GM23338 (cell line): ENCODE results near the gene NAALADL2. TPM values are rescaled to one million over a fixed set of nuclear protein-coding genes. Genes with fewer than 3 reads are reported as not detected.

ENCODE experiments used
- ATAC-seq: fragments of 200-7000 bp; cut with Tn5 transposase; 3 replicates; pipeline ENCODE4 v1.9.1; 2020
- DNase-seq: peaks from one replicate; pipeline ENCODE4 v3.0.0-alpha.2; 2015; ENCODE audit warnings: low spot score
- H2AFZ ChIP-seq: fragments of 200-600 bp; sonication (generic); 2 replicates; pipeline ENCODE4 v1.8.0; 2016; ENCODE audit warnings: antibody characterized with exemption, mild to moderate bottlenecking, moderate library complexity
- H3F3A ChIP-seq: fragments of 200-600 bp; sonication (generic); replicated peaks from 2 replicates; pipeline ENCODE4 v1.8.0; 2017; ENCODE audit warnings: antibody characterized with exemption, mixed run types, low read depth
- H3K27ac ChIP-seq: fragments of 200-600 bp; sonication (generic); 2 replicates; pipeline ENCODE4 v1.6.1; 2016; ENCODE audit warnings: low read depth
- H3K27me3 ChIP-seq: fragments of 200-600 bp; sonication (generic); 2 replicates; pipeline ENCODE4 v1.8.0; 2016; ENCODE audit warnings: mild to moderate bottlenecking, mixed run types, moderate library complexity; ENCODE audit not compliant: insufficient read depth
- H3K36me3 ChIP-seq: fragments of 200-600 bp; sonication (generic); 2 replicates; pipeline ENCODE4 v1.8.0; 2016; ENCODE audit warnings: mild to moderate bottlenecking; ENCODE audit not compliant: insufficient read depth
- H3K4me1 ChIP-seq: fragments of 200-600 bp; sonication (generic); 2 replicates; pipeline ENCODE4 v1.8.0; 2016; ENCODE audit warnings: mild to moderate bottlenecking, moderate library complexity; ENCODE audit not compliant: insufficient read depth
- H3K4me2 ChIP-seq: fragments of 200-600 bp; sonication (generic); 2 replicates; pipeline ENCODE4 v1.7.1; 2017; ENCODE audit warnings: mixed run types
- H3K4me3 ChIP-seq: fragments of 200-600 bp; sonication (generic); 2 replicates; pipeline ENCODE4 v1.6.1; 2016; ENCODE audit warnings: mixed run types
- H3K79me2 ChIP-seq: fragments of 200-600 bp; sonication (generic); replicated peaks from 2 replicates; pipeline ENCODE4 v1.8.0; 2017; ENCODE audit warnings: mild to moderate bottlenecking; ENCODE audit not compliant: insufficient read depth
- H3K9me2 ChIP-seq: fragments of 200-600 bp; sonication (generic); 2 replicates; pipeline ENCODE4 v1.8.0; 2017; ENCODE audit not compliant: insufficient read depth
- H4K20me1 ChIP-seq: fragments of 200-600 bp; sonication (generic); replicated peaks from 2 replicates; pipeline ENCODE4 v1.8.0; 2017; ENCODE audit warnings: mild to moderate bottlenecking; ENCODE audit not compliant: insufficient read depth
- H3K27ac Mint-ChIP-seq: 2 replicates; pipeline ENCODE4 v1.8.0; 2020; ENCODE audit warnings: inconsistent platforms, mild to moderate bottlenecking, moderate library complexity, mixed read lengths
- H3K27me3 Mint-ChIP-seq: 3 replicates; pipeline ENCODE4 v1.8.0; 2022; ENCODE audit warnings: low read depth, mild to moderate bottlenecking, moderate library complexity, mixed read lengths, inconsistent platforms; ENCODE audit not compliant: insufficient read depth, poor library complexity
- H3K36me3 Mint-ChIP-seq: 3 replicates; pipeline ENCODE4 v1.8.0; 2021; ENCODE audit warnings: low read depth, mild to moderate bottlenecking, inconsistent platforms, moderate library complexity, mixed read lengths
- H3K4me1 Mint-ChIP-seq: 3 replicates; pipeline ENCODE4 v1.8.0; 2020; ENCODE audit warnings: mild to moderate bottlenecking, inconsistent platforms, mixed read lengths
- H3K4me3 Mint-ChIP-seq: 3 replicates; pipeline ENCODE4 v1.8.0; 2021; ENCODE audit warnings: moderate library complexity, mild to moderate bottlenecking, inconsistent platforms, mixed read lengths
- H3K9me3 Mint-ChIP-seq: 3 replicates; pipeline ENCODE4 v1.8.0; 2020; ENCODE audit warnings: moderate library complexity, mild to moderate bottlenecking, inconsistent platforms, mixed read lengths
- POLR2AphosphoS5 ChIP-seq: IDR thresholded peaks from 2 replicates; pipeline ENCODE4 v1.6.1; 2016; ENCODE audit warnings: antibody characterized with exemption, low read depth
- ZNF114 ChIP-seq: fragments of 250-450 bp; sonication (Bioruptor Pico); IDR thresholded peaks from 2 replicates; pipeline ENCODE4 v1.5.0; 2020; ENCODE audit warnings: mild to moderate bottlenecking, moderate library complexity
- polyA plus RNA-seq: library from polyadenylated mRNA; unstranded; fragments of >200 nt; fragmentation: Nextera tagmentation; extraction: Ambion mirVana; gene quantifications from 2 replicates; pipeline ENCODE4 v1.2.1, GENCODE V29; 2016
- total RNA-seq: library from RNA; depleted of rRNA; stranded (reverse); fragments of >200 nt; shearing (Covaris generic); gene quantifications from 2 replicates; pipeline ENCODE4 v1.2.3, GENCODE V29; 2014
- TF ChIP-seq, protein P1 (sequence below): fragments of 250-450 bp; sonication (Bioruptor Pico); IDR thresholded peaks from 2 replicates; pipeline ENCODE4 v1.5.0; 2020; ENCODE audit warnings: mild to moderate bottlenecking, moderate library complexity
- TF ChIP-seq, protein P2 (sequence below), 2 experiments: fragments of 200-600 bp in 1 of 2; sonication (generic) in 1 of 2; conservative IDR thresholded peaks; 2 replicates each; pipeline versions ENCODE4 v1.5.1 to v1.6.1; 2016 to 2017; ENCODE audit warnings: antibody characterized with exemption in 2 of 2, low read depth in 2 of 2, mild to moderate bottlenecking in 2 of 2, moderate library complexity in 1 of 2

Gene NAALADL2
- total and polyA plus RNA-seq, 2 experiments from 2014 or later, result 1.6 to 2.6 TPM

DNA sequence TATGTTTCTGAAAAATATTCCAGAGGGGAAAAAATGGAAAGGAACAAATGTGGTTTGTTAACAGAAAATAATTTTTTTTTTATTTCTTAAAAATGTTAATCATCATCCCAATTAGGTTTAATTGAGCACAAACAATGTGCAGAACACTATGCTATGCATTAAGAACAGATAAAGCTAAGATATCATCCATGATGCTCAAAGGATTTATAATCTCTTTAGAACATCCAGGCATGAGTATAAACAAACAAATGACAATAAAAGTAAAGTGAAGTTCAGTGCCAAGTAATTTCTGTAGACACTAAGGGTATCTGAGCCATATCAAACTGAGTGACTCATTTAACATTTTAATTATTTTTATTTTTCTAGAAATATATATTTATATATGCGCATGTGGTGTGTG lies 732.2 kb downstream of the NAALADL2 start (continued):
- TF ChIP-seq, protein P1, sequence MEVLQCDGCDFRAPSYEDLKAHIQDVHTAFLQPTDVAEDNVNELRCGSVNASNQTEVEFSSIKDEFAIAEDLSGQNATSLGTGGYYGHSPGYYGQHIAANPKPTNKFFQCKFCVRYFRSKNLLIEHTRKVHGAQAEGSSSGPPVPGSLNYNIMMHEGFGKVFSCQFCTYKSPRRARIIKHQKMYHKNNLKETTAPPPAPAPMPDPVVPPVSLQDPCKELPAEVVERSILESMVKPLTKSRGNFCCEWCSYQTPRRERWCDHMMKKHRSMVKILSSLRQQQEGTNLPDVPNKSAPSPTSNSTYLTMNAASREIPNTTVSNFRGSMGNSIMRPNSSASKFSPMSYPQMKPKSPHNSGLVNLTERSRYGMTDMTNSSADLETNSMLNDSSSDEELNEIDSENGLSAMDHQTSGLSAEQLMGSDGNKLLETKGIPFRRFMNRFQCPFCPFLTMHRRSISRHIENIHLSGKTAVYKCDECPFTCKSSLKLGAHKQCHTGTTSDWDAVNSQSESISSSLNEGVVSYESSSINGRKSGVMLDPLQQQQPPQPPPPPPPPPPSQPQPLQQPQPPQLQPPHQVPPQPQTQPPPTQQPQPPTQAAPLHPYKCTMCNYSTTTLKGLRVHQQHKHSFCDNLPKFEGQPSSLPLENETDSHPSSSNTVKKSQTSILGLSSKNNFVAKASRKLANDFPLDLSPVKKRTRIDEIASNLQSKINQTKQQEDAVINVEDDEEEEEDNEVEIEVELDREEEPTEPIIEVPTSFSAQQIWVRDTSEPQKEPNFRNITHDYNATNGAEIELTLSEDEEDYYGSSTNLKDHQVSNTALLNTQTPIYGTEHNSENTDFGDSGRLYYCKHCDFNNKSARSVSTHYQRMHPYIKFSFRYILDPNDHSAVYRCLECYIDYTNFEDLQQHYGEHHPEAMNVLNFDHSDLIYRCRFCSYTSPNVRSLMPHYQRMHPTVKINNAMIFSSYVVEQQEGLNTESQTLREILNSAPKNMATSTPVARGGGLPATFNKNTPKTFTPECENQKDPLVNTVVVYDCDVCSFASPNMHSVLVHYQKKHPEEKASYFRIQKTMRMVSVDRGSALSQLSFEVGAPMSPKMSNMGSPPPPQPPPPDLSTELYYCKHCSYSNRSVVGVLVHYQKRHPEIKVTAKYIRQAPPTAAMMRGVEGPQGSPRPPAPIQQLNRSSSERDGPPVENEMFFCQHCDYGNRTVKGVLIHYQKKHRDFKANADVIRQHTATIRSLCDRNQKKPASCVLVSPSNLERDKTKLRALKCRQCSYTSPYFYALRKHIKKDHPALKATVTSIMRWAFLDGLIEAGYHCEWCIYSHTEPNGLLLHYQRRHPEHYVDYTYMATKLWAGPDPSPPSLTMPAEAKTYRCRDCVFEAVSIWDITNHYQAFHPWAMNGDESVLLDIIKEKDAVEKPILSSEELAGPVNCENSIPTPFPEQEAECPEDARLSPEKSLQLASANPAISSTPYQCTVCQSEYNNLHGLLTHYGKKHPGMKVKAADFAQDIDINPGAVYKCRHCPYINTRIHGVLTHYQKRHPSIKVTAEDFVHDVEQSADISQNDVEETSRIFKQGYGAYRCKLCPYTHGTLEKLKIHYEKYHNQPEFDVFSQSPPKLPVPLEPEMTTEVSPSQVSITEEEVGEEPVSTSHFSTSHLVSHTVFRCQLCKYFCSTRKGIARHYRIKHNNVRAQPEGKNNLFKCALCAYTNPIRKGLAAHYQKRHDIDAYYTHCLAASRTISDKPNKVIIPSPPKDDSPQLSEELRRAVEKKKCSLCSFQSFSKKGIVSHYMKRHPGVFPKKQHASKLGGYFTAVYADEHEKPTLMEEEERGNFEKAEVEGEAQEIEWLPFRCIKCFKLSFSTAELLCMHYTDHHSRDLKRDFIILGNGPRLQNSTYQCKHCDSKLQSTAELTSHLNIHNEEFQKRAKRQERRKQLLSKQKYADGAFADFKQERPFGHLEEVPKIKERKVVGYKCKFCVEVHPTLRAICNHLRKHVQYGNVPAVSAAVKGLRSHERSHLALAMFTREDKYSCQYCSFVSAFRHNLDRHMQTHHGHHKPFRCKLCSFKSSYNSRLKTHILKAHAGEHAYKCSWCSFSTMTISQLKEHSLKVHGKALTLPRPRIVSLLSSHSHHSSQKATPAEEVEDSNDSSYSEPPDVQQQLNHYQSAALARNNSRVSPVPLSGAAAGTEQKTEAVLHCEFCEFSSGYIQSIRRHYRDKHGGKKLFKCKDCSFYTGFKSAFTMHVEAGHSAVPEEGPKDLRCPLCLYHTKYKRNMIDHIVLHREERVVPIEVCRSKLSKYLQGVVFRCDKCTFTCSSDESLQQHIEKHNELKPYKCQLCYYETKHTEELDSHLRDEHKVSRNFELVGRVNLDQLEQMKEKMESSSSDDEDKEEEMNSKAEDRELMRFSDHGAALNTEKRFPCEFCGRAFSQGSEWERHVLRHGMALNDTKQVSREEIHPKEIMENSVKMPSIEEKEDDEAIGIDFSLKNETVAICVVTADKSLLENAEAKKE (CRISPR knock-in tag), result no peak

DNA sequence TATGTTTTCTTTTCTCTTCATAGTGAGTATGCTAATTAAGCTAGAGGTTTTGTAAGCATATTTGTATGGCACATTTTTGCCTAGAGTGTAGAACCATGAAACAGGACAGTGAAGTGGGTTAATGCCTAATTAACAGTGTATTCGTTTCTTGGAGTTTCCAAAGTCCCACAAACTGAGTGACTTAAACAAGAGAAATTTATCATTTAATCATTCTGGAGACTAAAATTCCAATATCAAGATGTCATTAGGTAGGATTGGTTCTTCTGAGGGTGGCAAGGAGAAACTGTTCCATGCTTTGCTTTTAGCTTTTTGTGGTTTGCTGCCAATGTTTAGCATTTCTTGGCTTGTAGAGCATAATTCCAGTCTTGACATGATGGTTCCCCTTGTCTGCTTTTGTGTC lies 734.2 kb downstream of the NAALADL2 start:
- Histone ChIP-seq H3K27ac (no peak overlapping the region), H3F3A (no peaks in the 10 kb centered on the region), H3K79me2 (no peaks in the 10 kb centered on the region), H3K9me2 (no peaks in the 10 kb centered on the region), H3K4me1 (no peaks in the 10 kb centered on the region), H3K36me3 (no peaks in the 10 kb centered on the region), H2AFZ (no peak overlapping the region), H4K20me1 (no peaks in the 10 kb centered on the region), H3K4me2 (no peak overlapping the region), H3K4me3 (no peak overlapping the region), H3K27me3 (no peaks in the 10 kb centered on the region)
- H3K9me3 Mint-ChIP-seq, result peaks cover 10% of the 10 kb centered on the region; the same call in 2 of the 3 replicates
- TF ChIP-seq ZNF114 (no peak), POLR2AphosphoS5 (no peak)
- TF ChIP-seq, protein P2, sequence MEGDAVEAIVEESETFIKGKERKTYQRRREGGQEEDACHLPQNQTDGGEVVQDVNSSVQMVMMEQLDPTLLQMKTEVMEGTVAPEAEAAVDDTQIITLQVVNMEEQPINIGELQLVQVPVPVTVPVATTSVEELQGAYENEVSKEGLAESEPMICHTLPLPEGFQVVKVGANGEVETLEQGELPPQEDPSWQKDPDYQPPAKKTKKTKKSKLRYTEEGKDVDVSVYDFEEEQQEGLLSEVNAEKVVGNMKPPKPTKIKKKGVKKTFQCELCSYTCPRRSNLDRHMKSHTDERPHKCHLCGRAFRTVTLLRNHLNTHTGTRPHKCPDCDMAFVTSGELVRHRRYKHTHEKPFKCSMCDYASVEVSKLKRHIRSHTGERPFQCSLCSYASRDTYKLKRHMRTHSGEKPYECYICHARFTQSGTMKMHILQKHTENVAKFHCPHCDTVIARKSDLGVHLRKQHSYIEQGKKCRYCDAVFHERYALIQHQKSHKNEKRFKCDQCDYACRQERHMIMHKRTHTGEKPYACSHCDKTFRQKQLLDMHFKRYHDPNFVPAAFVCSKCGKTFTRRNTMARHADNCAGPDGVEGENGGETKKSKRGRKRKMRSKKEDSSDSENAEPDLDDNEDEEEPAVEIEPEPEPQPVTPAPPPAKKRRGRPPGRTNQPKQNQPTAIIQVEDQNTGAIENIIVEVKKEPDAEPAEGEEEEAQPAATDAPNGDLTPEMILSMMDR (conservative IDR thresholded peaks at IDR 0.05; ENCODE audit: low read depth in 2 of 2), result no peak
- TF ChIP-seq, protein P1 (CRISPR knock-in tag), result no peak
- H3K4me3 Mint-ChIP-seq, result no peak overlapping the region
- ATAC-seq (no peak), DNase-seq (no peak)
- no peaks in the 10 kb centered on the region for H3K27me3 Mint-ChIP-seq
- H3K27ac Mint-ChIP-seq, result no peak overlapping the region
- no peaks in the 10 kb centered on the region for H3K4me1 Mint-ChIP-seq
- H3K36me3 Mint-ChIP-seq, result no peaks in the 10 kb centered on the region
